HEK293 (cell line): ENCODE results near the gene SUCO.

ENCODE experiments used
- CTCF ChIA-PET: fragments of 350-600 bp; formaldehyde crosslinking; extraction: SDS; loops from one replicate; lab custom pipeline; 2021; ENCODE audit warnings: antibody characterized with exemption; lab: Yijun Ruan, JAX
- POLR2A ChIA-PET: fragments of 300-600 bp; formaldehyde crosslinking; extraction: SDS; loops from one replicate; lab custom pipeline; 2020; ENCODE audit warnings: antibody characterized with exemption, inconsistent platforms; lab: Yijun Ruan, JAX
- H3K27ac ChIP-seq: fragments of 200-500 bp; sonication (Bioruptor generic); 2 replicates; pipeline ENCODE4 v1.5.1; 2014; ENCODE audit warnings: low read depth, low read length, control low read depth, inconsistent platforms; ENCODE audit errors: extremely low read depth
- H3K36me3 ChIP-seq, 2 experiments: fragments of 200-500 bp in 1 of 2; sonication (Bioruptor generic) in 1 of 2; 1 replicate in 1 of 2; 2 replicates in 1 of 2; pipeline ENCODE4 v1.5.1; 2014 to 2017; ENCODE audit warnings: inconsistent platforms in 2 of 2, low read length in 2 of 2; ENCODE audit not compliant: control insufficient read depth in 2 of 2, insufficient read depth in 1 of 2
- H3K4me1 ChIP-seq: fragments of 200-500 bp; sonication (Bioruptor generic); 2 replicates; pipeline ENCODE4 v1.5.1; 2014; ENCODE audit warnings: mild to moderate bottlenecking, low read length, inconsistent platforms; ENCODE audit not compliant: control insufficient read depth, insufficient read depth
- H3K4me3 ChIP-seq: 2 replicates; pipeline ENCODE4 v1.5.1; 2011; ENCODE audit warnings: low read depth, mild to moderate bottlenecking, control low read depth, low read length, moderate library complexity
- H3K9me3 ChIP-seq: fragments of 200-500 bp; sonication (Bioruptor generic); 2 replicates; pipeline ENCODE4 v1.5.1; 2014; ENCODE audit warnings: low read depth, low read length, inconsistent platforms; ENCODE audit not compliant: control insufficient read depth, insufficient read depth
- ATF2 ChIP-seq: fragments of 450-650 bp; formaldehyde crosslinking; IDR thresholded peaks from 2 replicates; pipeline ENCODE4 v1.5.1; 2016; ENCODE audit warnings: missing biosample characterization, missing genetic modification characterization, low read depth
- HOXA7 ChIP-seq: sonication (generic); formaldehyde crosslinking; IDR thresholded peaks from 2 replicates; pipeline ENCODE4 v1.8.1; 2022; ENCODE audit warnings: missing genetic modification reagents, borderline replicate concordance
- INSM2 ChIP-seq: fragments of 450-650 bp; formaldehyde crosslinking; IDR thresholded peaks from 2 replicates; pipeline ENCODE4 v1.5.1; 2016; ENCODE audit warnings: missing biosample characterization, missing genetic modification characterization
- KLF16 ChIP-seq: fragments of 450-650 bp; formaldehyde crosslinking; IDR thresholded peaks from 2 replicates; pipeline ENCODE4 v1.5.1; 2017; ENCODE audit warnings: missing biosample characterization, missing genetic modification characterization
- REPIN1 ChIP-seq: fragments of 450-650 bp; formaldehyde crosslinking; IDR thresholded peaks from 2 replicates; pipeline ENCODE4 v1.5.1; 2017; ENCODE audit warnings: missing biosample characterization, missing genetic modification characterization, low read depth
- TCF7L2 ChIP-seq: IDR thresholded peaks from 2 replicates; pipeline ENCODE4 v1.6.1; 2011; ENCODE audit warnings: low read depth, mild to moderate bottlenecking, inconsistent platforms, low read length, moderate library complexity, borderline replicate concordance
- ZBTB1 ChIP-seq: fragments of 450-650 bp; formaldehyde crosslinking; IDR thresholded peaks from 2 replicates; pipeline ENCODE4 v1.5.1; 2016; ENCODE audit warnings: missing biosample characterization, missing genetic modification characterization
- ZBTB11 ChIP-seq: fragments of 450-650 bp; formaldehyde crosslinking; conservative IDR thresholded peaks from 2 replicates; pipeline ENCODE4 v1.5.1; 2016; ENCODE audit warnings: low read depth, missing biosample characterization, missing genetic modification characterization
- ZBTB49 ChIP-seq: fragments of 450-650 bp; formaldehyde crosslinking; IDR thresholded peaks from 2 replicates; pipeline ENCODE4 v1.5.1; 2016; ENCODE audit warnings: missing biosample characterization, missing genetic modification characterization, low read depth
- ZNF148 ChIP-seq: fragments of 450-650 bp; formaldehyde crosslinking; IDR thresholded peaks from 2 replicates; pipeline ENCODE4 v1.5.0; 2017; ENCODE audit warnings: missing biosample characterization, missing genetic modification characterization, borderline replicate concordance
- ZNF24 ChIP-seq: fragments of 450-650 bp; formaldehyde crosslinking; IDR thresholded peaks from 2 replicates; pipeline ENCODE4 v1.5.1; 2016; ENCODE audit warnings: missing biosample characterization, missing genetic modification characterization
- ZNF248 ChIP-seq: fragments of 450-650 bp; formaldehyde crosslinking; IDR thresholded peaks from 2 replicates; pipeline ENCODE4 v1.5.1; 2017; ENCODE audit warnings: missing biosample characterization, missing genetic modification characterization
- ZNF302 ChIP-seq: fragments of 450-650 bp; formaldehyde crosslinking; IDR thresholded peaks from 2 replicates; pipeline ENCODE4 v1.5.1; 2016; ENCODE audit warnings: missing biosample characterization, missing genetic modification characterization, low read depth
- ZNF501 ChIP-seq: fragments of 450-650 bp; formaldehyde crosslinking; IDR thresholded peaks from 2 replicates; pipeline ENCODE4 v1.5.1; 2016; ENCODE audit warnings: missing biosample characterization, missing genetic modification characterization
- ZNF544 ChIP-seq: fragments of 450-650 bp; formaldehyde crosslinking; IDR thresholded peaks from 2 replicates; pipeline ENCODE4 v1.5.0; 2017; ENCODE audit warnings: missing biosample characterization, missing genetic modification characterization
- ZNF645 ChIP-seq: fragments of 450-650 bp; formaldehyde crosslinking; IDR thresholded peaks from 2 replicates; pipeline ENCODE4; 2016; ENCODE audit warnings: missing biosample characterization, missing genetic modification characterization
- ZNF837 ChIP-seq: fragments of 450-650 bp; formaldehyde crosslinking; IDR thresholded peaks from 2 replicates; pipeline ENCODE4 v1.5.1; 2016; ENCODE audit warnings: missing biosample characterization, missing genetic modification characterization

The SUCO gene

GRCh38 chr1:172629170-172629569 lies 96.2 kb downstream of the SUCO start:
- H3K4me1 ChIP-seq = no peaks in the 10 kb centered on the region
- H3K36me3 ChIP-seq = no peaks in the 10 kb centered on the region
- TF ChIP-seq ZNF544 (tag by site-specific recombination) (no peak), ZNF501 (tag by site-specific recombination) (no peak), ZNF837 (no peak), TCF7L2 (no peak), ZNF248 (no peak)
- H3K4me3 ChIP-seq = no peak overlapping the region
- ChIA-PET CTCF (interaction anchor here (1.1 kb wide), 1 partner anchor 90 kb away, joined by 3 read pairs; no protein-coding TSS in a partner anchor), POLR2A (no interaction called here)
- H3K9me3 ChIP-seq = no peaks in the 10 kb centered on the region
- H3K27ac ChIP-seq = no peak overlapping the region

GRCh38 chr1:172629638-172630037 lies 96.7 kb downstream of the SUCO start:
- POLR2A ChIA-PET = no interaction called here
- no peak overlapping the region for H3K27ac ChIP-seq
- no peaks in the 10 kb centered on the region for H3K36me3 ChIP-seq
- H3K9me3 ChIP-seq = no peaks in the 10 kb centered on the region
- CTCF ChIA-PET = interaction anchor here (1.1 kb wide), 1 partner anchor 89 kb away, joined by 3 read pairs; no protein-coding TSS in a partner anchor
- H3K4me3 ChIP-seq = no peak overlapping the region
- no peak for TF ChIP-seq ZNF645 (tag by site-specific recombination)
- TF ChIP-seq KLF16 (tag by site-specific recombination) = no peak
- no peak for TF ChIP-seq INSM2
- no peak for TF ChIP-seq HOXA7
- TF ChIP-seq ZBTB11 = no peak
- no peak for TF ChIP-seq ZNF544 (tag by site-specific recombination)
- no peak for TF ChIP-seq ZBTB49 (tag by site-specific recombination)
- TF ChIP-seq ZNF302 (tag by site-specific recombination) = no peak
- no peak for TF ChIP-seq ATF2 (tag by site-specific recombination)
- TF ChIP-seq REPIN1 (tag by site-specific recombination) = no peak
- TF ChIP-seq ZNF24 = no peak
- no peak for TF ChIP-seq ZBTB1
- no peak for TF ChIP-seq TCF7L2
- TF ChIP-seq ZNF148 (tag by site-specific recombination) = no peak
- no peaks in the 10 kb centered on the region for H3K4me1 ChIP-seq
